Aorta (tissue), 5 donors: ENCODE results near the gene CPNE6. TPM values are rescaled to one million over a fixed set of nuclear protein-coding genes. Genes with fewer than 3 reads are reported as not detected.

Experiments
- ATAC-seq: fragments of 200-7000 bp; cut with Tn5 transposase; one replicate; pipeline ENCODE4 v1.9.1; 2022; ENCODE audit warnings: moderate library complexity; ENCODE audit not compliant: low FRiP score
- DNase-seq, 2 donors: peaks; one replicate each; pipeline ENCODE4 v3.0.0-alpha.2; 2020
- H3K27ac ChIP-seq, 2 donors: one replicate each; pipeline ENCODE4 v1.5.1; 2013; ENCODE audit warnings: low read length in 2 of 2, mild to moderate bottlenecking in 2 of 2, moderate library complexity in 2 of 2, control low read depth in 1 of 2, inconsistent platforms in 1 of 2, low read depth in 1 of 2
- H3K27me3 ChIP-seq, 2 donors: one replicate each; pipeline ENCODE4 v1.6.1; 2013; ENCODE audit warnings: control low read depth in 1 of 2, low read length in 1 of 2, mild to moderate bottlenecking in 1 of 2, moderate library complexity in 1 of 2; ENCODE audit not compliant: insufficient read depth in 2 of 2, control insufficient read depth in 1 of 2
- H3K36me3 ChIP-seq, 2 donors: one replicate each; pipeline ENCODE4 v1.6.1; 2013; ENCODE audit warnings: control low read depth in 1 of 2, low read length in 1 of 2, mild to moderate bottlenecking in 1 of 2; ENCODE audit not compliant: insufficient read depth in 2 of 2, control insufficient read depth in 1 of 2
- H3K4me1 ChIP-seq, 2 donors: one replicate each; pipeline ENCODE4 v1.6.1; 2013; ENCODE audit warnings: low read length in 2 of 2, control low read depth in 1 of 2, mild to moderate bottlenecking in 1 of 2, moderate library complexity in 1 of 2; ENCODE audit not compliant: insufficient read depth in 2 of 2, control insufficient read depth in 1 of 2
- H3K4me3 ChIP-seq, 2 donors: one replicate each; pipeline ENCODE4 v1.5.1; 2013; ENCODE audit warnings: low read length in 2 of 2, control low read depth in 1 of 2, mild to moderate bottlenecking in 1 of 2
- H3K9me3 ChIP-seq: one replicate; pipeline ENCODE4 v1.6.1; 2013; ENCODE audit warnings: mild to moderate bottlenecking, low read length; ENCODE audit not compliant: control insufficient read depth
- WGBS, 2 donors: extraction: QIAGEN DNeasy Blood & Tissue Kit; methylation state at CpG; one replicate each; pipeline ENCODE4 v1.1.7; 2013; 5-methylcytosine and 5-hydroxymethylcytosine counted together
- intact Hi-C, 2 donors: fragments of 100-400 bp; cut with DNase I; formaldehyde crosslinking; loops; one replicate each; pipeline versions ENCODE4 v1.14.2 to v1.15.0; 2022
- polyA plus RNA-seq, 2 donors: library from polyadenylated mRNA; stranded (reverse); fragments of 200-250 nt; gene quantifications; one replicate each; pipeline ENCODE4 v1.2.3, GENCODE V29; 2013
- total RNA-seq, 2 donors: library from RNA; stranded (reverse); fragmentation: NEBNext Ultra II Directional; extraction: Animal tissue kit (Norgen Biotek cat#: 25700); gene quantifications; one replicate each; pipeline ENCODE4 v1.2.1, GENCODE V29; 2021
- donor health status: healthy with polysubstance abuse.
- donor health status: Bipolar disorder and iron deficiency.
- donor health status: DM: no; HTN: no; CAD: no.
- donor health status: DM: no; HTN: no; CAD: no.
- donor health status: DM: yes; HTN: yes; CAD: no.

CPNE6 gene
- total and polyA plus RNA-seq, 4 donors = 0.03 to 0.99 (median 0.48) TPM

GRCh38 chr14:24122416-24122815, 51.1 kb downstream of the CPNE6 start:
- H3K4me3 ChIP-seq = no peak overlapping the region
- no peak for ATAC-seq
- no peak for DNase-seq
- H3K9me3 ChIP-seq = no peaks in the 10 kb centered on the region
- intact Hi-C loops = no loop called here
- no peaks in the 10 kb centered on the region for H3K4me1 ChIP-seq
- no peaks in the 10 kb centered on the region for H3K27me3 ChIP-seq
- no peak overlapping the region for H3K27ac ChIP-seq
- WGBS, 2 donors = 85 to 90% methylated on average over 4 of the region's 4 CpGs
- H3K36me3 ChIP-seq = peaks cover 0 to 8% of the 10 kb centered on the region in 2 donors

GRCh38 chr14:24122898-24123297, 51.5 kb downstream of the CPNE6 start:
- DNase-seq (peak; percentile 29 to 31), ATAC-seq (no peak)
- Histone ChIP-seq H3K27me3 (no peaks in the 10 kb centered on the region), H3K36me3 (peaks cover 0 to 8% of the 10 kb centered on the region in 2 donors), H3K4me3 (no peak overlapping the region), H3K4me1 (no peaks in the 10 kb centered on the region), H3K27ac (no peak overlapping the region), H3K9me3 (no peaks in the 10 kb centered on the region)
- 83 to 85% methylated on average over 8 of the region's 8 CpGs for WGBS, 2 donors
- intact Hi-C loops = no loop called here

- Histone ChIP-seq H3K4me3 (no peak overlapping the region), H3K4me1 (no peaks in the 10 kb centered on the region), H3K27ac (no peak overlapping the region), H3K9me3 (no peaks in the 10 kb centered on the region), H3K36me3 (peaks cover 0 to 8% of the 10 kb centered on the region in 2 donors), H3K27me3 (no peaks in the 10 kb centered on the region)
- 84 to 87% methylated on average over 9 of the region's 9 CpGs for WGBS, 2 donors
- ATAC-seq (no peak), DNase-seq (peak; percentile 29 to 44)
- intact Hi-C loops = no loop called here
These were observed 52.4 kb downstream of the CPNE6 start for GRCh38 chr14:24123424-24124417.

GRCh38 chr14:24126939-24127338, 55.6 kb downstream of the CPNE6 start:
- H3K9me3 ChIP-seq = no peaks in the 10 kb centered on the region
- ATAC-seq (no peak), DNase-seq (no peak)
- no peak overlapping the region for H3K27ac ChIP-seq
- intact Hi-C loops = no loop called here
- no peaks in the 10 kb centered on the region for H3K27me3 ChIP-seq
- H3K4me1 ChIP-seq = no peaks in the 10 kb centered on the region
- no peak overlapping the region for H3K4me3 ChIP-seq
- H3K36me3 ChIP-seq = peaks cover 0 to 4% of the 10 kb centered on the region in 2 donors

- no peaks in the 10 kb centered on the region for H3K9me3 ChIP-seq
- H3K4me3 ChIP-seq = no peak overlapping the region
- WGBS, 2 donors = 87 to 88% methylated on average over 2 of the region's 2 CpGs
- no peak overlapping the region for H3K27ac ChIP-seq
- DNase-seq (no peak), ATAC-seq (no peak)
- H3K4me1 ChIP-seq = no peaks in the 10 kb centered on the region
- intact Hi-C loops = no loop called here
- peaks cover 0 to 4% of the 10 kb centered on the region in 2 donors for H3K36me3 ChIP-seq
- no peaks in the 10 kb centered on the region for H3K27me3 ChIP-seq
These were observed 56.3 kb downstream of the CPNE6 start for GRCh38 chr14:24127673-24128072.

Other genes starting within 250 kb of the CPNE6 start
- 10 to 100 TPM; 17.8 to 21.2 TPM for gene DHRS4, start 117.8 kb upstream of the CPNE6 start, total RNA-seq
- gene DHRS4, start 117.8 kb upstream of the CPNE6 start, polyA plus RNA-seq = 10 to 100 TPM; 43.9 to 47.3 TPM
- 10 to 100 TPM; 15.1 to 17.5 TPM for gene DHRS4L2, start 82.6 kb upstream of the CPNE6 start, total RNA-seq
- gene DHRS4L2, start 82.6 kb upstream of the CPNE6 start, polyA plus RNA-seq = 10 to 100 TPM; 22.2 to 44.3 TPM
- under 1 TPM; 0.24 to 0.42 TPM for gene CARMIL3, start 19.6 kb upstream of the CPNE6 start, total RNA-seq
- gene CARMIL3, start 19.6 kb upstream of the CPNE6 start, polyA plus RNA-seq = under 1 TPM in 1 of 2 donors, not detected in 1; 0.43 TPM
- 10 to 100 TPM; 19.6 to 22.5 TPM for gene PCK2, start 22.7 kb downstream of the CPNE6 start, total RNA-seq
- 10 to 100 TPM; 14.7 to 82.5 TPM for gene PCK2, start 22.7 kb downstream of the CPNE6 start, polyA plus RNA-seq
- 10 to 100 TPM; 35.5 to 39.6 TPM for gene DCAF11, start 43.2 kb downstream of the CPNE6 start, total RNA-seq
- 10 to 100 TPM; 37.3 to 41.8 TPM for gene DCAF11, start 43.2 kb downstream of the CPNE6 start, polyA plus RNA-seq
- 1 to 10 TPM; 1.1 to 1.4 TPM for gene NRL, start 43.4 kb downstream of the CPNE6 start, total RNA-seq
- gene NRL, start 43.4 kb downstream of the CPNE6 start, polyA plus RNA-seq = 1 to 10 TPM in 1 of 2 donors, under 1 TPM in 1; 0.63 to 1.3 TPM
- under 1 TPM; 0.71 to 0.75 TPM for gene FITM1, start 59.1 kb downstream of the CPNE6 start, total RNA-seq
- gene FITM1, start 59.1 kb downstream of the CPNE6 start, polyA plus RNA-seq = under 1 TPM in 1 of 2 donors, not detected in 1; 0.56 TPM
- gene PSME1, start 64.6 kb downstream of the CPNE6 start, total RNA-seq = 100 to 1,000 TPM; 112 to 125 TPM
- 100 to 1,000 TPM; 206 to 210 TPM for gene PSME1, start 64.6 kb downstream of the CPNE6 start, polyA plus RNA-seq
- 10 to 100 TPM; 12.8 to 15.3 TPM for gene EMC9, start 70.0 kb downstream of the CPNE6 start, total RNA-seq
- gene EMC9, start 70.0 kb downstream of the CPNE6 start, polyA plus RNA-seq = 10 to 100 TPM; 18.3 to 41.9 TPM
- gene PSME2, start 75.0 kb downstream of the CPNE6 start, total RNA-seq = 10 to 100 TPM; 86.1 to 93.6 TPM
- gene PSME2, start 75.0 kb downstream of the CPNE6 start, polyA plus RNA-seq = 100 to 1,000 TPM; 142 to 261 TPM
- gene RNF31, start 75.9 kb downstream of the CPNE6 start, total RNA-seq = 10 to 100 TPM; 51.6 to 61.1 TPM
- 100 to 1,000 TPM in 1 of 2 donors, 1 to 10 TPM in 1; 9.1 to 167 TPM for gene RNF31, start 75.9 kb downstream of the CPNE6 start, polyA plus RNA-seq
- gene IRF9, start 89.7 kb downstream of the CPNE6 start, total RNA-seq = 100 to 1,000 TPM; 113 to 117 TPM
- 100 to 1,000 TPM in 1 of 2 donors, 10 to 100 TPM in 1; 56.0 to 111 TPM for gene IRF9, start 89.7 kb downstream of the CPNE6 start, polyA plus RNA-seq
- gene REC8, start 100.5 kb downstream of the CPNE6 start, total RNA-seq = 10 to 100 TPM; 13.2 to 18.1 TPM
- 1 to 10 TPM; 2.4 to 8.2 TPM for gene REC8, start 100.5 kb downstream of the CPNE6 start, polyA plus RNA-seq
- 10 to 100 TPM; 23.4 to 29.3 TPM for gene IPO4, start 117.3 kb downstream of the CPNE6 start, total RNA-seq
- gene IPO4, start 117.3 kb downstream of the CPNE6 start, polyA plus RNA-seq = 10 to 100 TPM in 1 of 2 donors, 1 to 10 TPM in 1; 3.4 to 11.6 TPM
- gene TM9SF1, start 123.9 kb downstream of the CPNE6 start, total RNA-seq = 10 to 100 TPM; 35.3 to 37.3 TPM
- 10 to 100 TPM; 15.8 to 35.0 TPM for gene TM9SF1, start 123.9 kb downstream of the CPNE6 start, polyA plus RNA-seq
- gene TSSK4, start 134.1 kb downstream of the CPNE6 start, total RNA-seq = under 1 TPM in 1 of 2 donors, not detected in 1; 0.39 TPM
- not detected for gene TSSK4, start 134.1 kb downstream of the CPNE6 start, polyA plus RNA-seq
- 10 to 100 TPM; 38.3 to 45.8 TPM for gene CHMP4A, start 141.9 kb downstream of the CPNE6 start, total RNA-seq
- 100 to 1,000 TPM; 130 to 179 TPM for gene CHMP4A, start 141.9 kb downstream of the CPNE6 start, polyA plus RNA-seq
- gene MDP1, start 144.5 kb downstream of the CPNE6 start, total RNA-seq = 10 to 100 TPM; 15.2 to 19.5 TPM
- gene MDP1, start 144.5 kb downstream of the CPNE6 start, polyA plus RNA-seq = 10 to 100 TPM; 38.7 to 49.6 TPM
- 100 to 1,000 TPM; 122 to 123 TPM for gene NEDD8, start 160.8 kb downstream of the CPNE6 start, total RNA-seq
- gene NEDD8, start 160.8 kb downstream of the CPNE6 start, polyA plus RNA-seq = 100 to 1,000 TPM; 222 to 345 TPM
- gene GMPR2, start 161.4 kb downstream of the CPNE6 start, total RNA-seq = 10 to 100 TPM; 44.6 to 59.1 TPM
- gene GMPR2, start 161.4 kb downstream of the CPNE6 start, polyA plus RNA-seq = 10 to 100 TPM; 55.2 to 66.6 TPM
- gene TINF2, start 171.1 kb downstream of the CPNE6 start, total RNA-seq = 10 to 100 TPM; 78.3 to 79.2 TPM
- 10 to 100 TPM; 40.9 to 48.0 TPM for gene TINF2, start 171.1 kb downstream of the CPNE6 start, polyA plus RNA-seq
- gene TGM1, start 191.6 kb downstream of the CPNE6 start, total RNA-seq = 1 to 10 TPM in 1 of 2 donors, under 1 TPM in 1; 0.52 to 5.7 TPM
- gene TGM1, start 191.6 kb downstream of the CPNE6 start, polyA plus RNA-seq = 1 to 10 TPM in 1 of 2 donors, under 1 TPM in 1; 0.88 to 1.3 TPM
- 10 to 100 TPM; 17.1 to 26.1 TPM for gene RABGGTA, start 200.0 kb downstream of the CPNE6 start, total RNA-seq
- gene RABGGTA, start 200.0 kb downstream of the CPNE6 start, polyA plus RNA-seq = 10 to 100 TPM; 19.0 to 40.0 TPM
- gene DHRS1, start 228.2 kb downstream of the CPNE6 start, total RNA-seq = 10 to 100 TPM; 21.2 to 27.3 TPM
- 10 to 100 TPM; 29.6 to 33.2 TPM for gene DHRS1, start 228.2 kb downstream of the CPNE6 start, polyA plus RNA-seq
- 10 to 100 TPM; 17.8 to 19.9 TPM for gene NOP9, start 228.3 kb downstream of the CPNE6 start, total RNA-seq
- 10 to 100 TPM in 1 of 2 donors, 1 to 10 TPM in 1; 7.9 to 10.8 TPM for gene NOP9, start 228.3 kb downstream of the CPNE6 start, polyA plus RNA-seq
- 10 to 100 TPM; 12.2 to 13.9 TPM for gene CIDEB, start 236.4 kb downstream of the CPNE6 start, total RNA-seq
- 10 to 100 TPM in 1 of 2 donors, 1 to 10 TPM in 1; 3.3 to 17.2 TPM for gene CIDEB, start 236.4 kb downstream of the CPNE6 start, polyA plus RNA-seq
- 1 to 10 TPM; 3.7 to 5.5 TPM for gene LTB4R2, start 238.6 kb downstream of the CPNE6 start, total RNA-seq
- under 1 TPM; 0.38 to 0.95 TPM for gene LTB4R2, start 238.6 kb downstream of the CPNE6 start, polyA plus RNA-seq
- 1 to 10 TPM; 7.0 to 8.2 TPM for gene LTB4R, start 239.9 kb downstream of the CPNE6 start, total RNA-seq
- 1 to 10 TPM; 2.9 to 5.2 TPM for gene LTB4R, start 239.9 kb downstream of the CPNE6 start, polyA plus RNA-seq